GM12878 (cell line): ENCODE measurements around the gene EWSR1. TPM values are rescaled to one million over a fixed set of nuclear protein-coding genes. Genes with fewer than 3 reads are reported as not detected.

Experiments
- ATF3 ChIP-seq: IDR thresholded peaks from 2 replicates; pipeline ENCODE4 v1.6.1; 2011; ENCODE audit warnings: low read depth, mild to moderate bottlenecking, low read length, moderate library complexity, borderline replicate concordance; ENCODE audit errors: extremely low read depth
- CBX3 ChIP-seq: fragments of 200-600 bp; sonication (generic); IDR thresholded peaks from 2 replicates; pipeline ENCODE4 v1.6.1; 2016; ENCODE audit warnings: low read depth, borderline replicate concordance
- E2F8 ChIP-seq: fragments of 450-650 bp; IDR thresholded peaks from 2 replicates; pipeline ENCODE4 v1.6.1; 2018; ENCODE audit warnings: mild to moderate bottlenecking, low read depth, moderate library complexity; ENCODE audit not compliant: partially characterized antibody
- EP300 ChIP-seq, 2 experiments: fragments of 150-350 bp in 1 of 2; IDR thresholded peaks; 2 replicates each; pipeline ENCODE4 v1.6.1; 2011 to 2012; ENCODE audit warnings: low read depth in 2 of 2, low read length in 2 of 2, borderline replicate concordance in 1 of 2, improper control_type of control experiment in 1 of 2, inconsistent platforms in 1 of 2; ENCODE audit not compliant: control insufficient read depth in 1 of 2
- ESRRA ChIP-seq: IDR thresholded peaks from 2 replicates; pipeline ENCODE4 v1.6.1; 2012; ENCODE audit warnings: mild to moderate bottlenecking, low read length, improper control_type of control experiment
- FOS ChIP-seq: IDR thresholded peaks from 3 replicates; pipeline ENCODE4 v1.6.1; 2011; ENCODE audit warnings: borderline replicate concordance; ENCODE audit not compliant: insufficient read length; ENCODE audit errors: extremely low read depth
- IKZF2 ChIP-seq, 2 experiments: fragments of 450-650 bp; IDR thresholded peaks; 2 replicates each; pipeline ENCODE4 v1.6.1; 2017; ENCODE audit warnings: mild to moderate bottlenecking in 2 of 2, moderate library complexity in 2 of 2
- MEF2A ChIP-seq: IDR thresholded peaks from 2 replicates; pipeline ENCODE4 v1.6.1; 2011; ENCODE audit warnings: low read depth, mild to moderate bottlenecking, low read length, moderate library complexity; ENCODE audit not compliant: insufficient read depth
- NBN ChIP-seq: fragments of 450-650 bp; IDR thresholded peaks from 2 replicates; pipeline ENCODE4 v1.6.1; 2016
- NFIC ChIP-seq: IDR thresholded peaks from 2 replicates; pipeline ENCODE4 v1.6.1; 2012; ENCODE audit warnings: low read depth, mild to moderate bottlenecking, inconsistent platforms, low read length, moderate library complexity
- NR2C1 ChIP-seq: fragments of 450-650 bp; IDR thresholded peaks from 2 replicates; pipeline ENCODE4 v1.6.1; 2017; ENCODE audit warnings: antibody characterized with exemption, mild to moderate bottlenecking, moderate library complexity
- PAX5 ChIP-seq: IDR thresholded peaks from 2 replicates; pipeline ENCODE4 v1.6.1; 2011; ENCODE audit warnings: low read depth, low read length, borderline replicate concordance
- SRF ChIP-seq, 2 experiments: IDR thresholded peaks; 2 replicates each; pipeline ENCODE4 v1.6.1; 2011; ENCODE audit warnings: low read depth in 2 of 2, low read length in 2 of 2, mild to moderate bottlenecking in 1 of 2, moderate library complexity in 1 of 2
- polyA plus RNA-seq, 11 experiments: library from polyadenylated mRNA; depleted of rRNA in 4 of 11; unstranded in 6 of 11; stranded (reverse) in 5 of 11; fragments of >200 nt; fragmentation: Nextera tagmentation in 4 of 11; fragmentation: Illumina TruSeq in 1 of 11; extraction: Ambion mirVana in 4 of 11; extraction: Trizol in 1 of 11; gene quantifications; 1 replicate in 1 of 11; 2 replicates in 10 of 11; pipeline versions ENCODE4 v1.2.1 to v1.2.3, GENCODE V29; 2011 to 2016; ENCODE audit warnings: inconsistent platforms in 2 of 11, missing spikeins in 2 of 11, low read depth in 1 of 11
- total RNA-seq, 4 experiments: library from RNA; depleted of rRNA in 3 of 4; stranded (reverse); fragments of >200 nt in 3 of 4; fragmentation: Illumina TruSeq in 1 of 4; extraction: Trizol in 1 of 4; gene quantifications; 2 replicates each; pipeline versions ENCODE4 v1.2.1 to v1.2.3, GENCODE V29; 2013 to 2021

Gene EWSR1
- total and polyA plus RNA-seq, 10 of the 15 experiments (the other 5 are each of a cell fraction or from before 2014, with no cell fraction given) = 130 to 480 (median 356) TPM

GRCh38 chr22:29267858-29268510 is at the start of gene EWSR1, which contains the start of gene RHBDD3 (continued):
- TF ChIP-seq PAX5 = peak; percentile 46
- TF ChIP-seq MEF2A = 0 out of 2 replicates have a peak, but pooled peaks have one; percentile 37
- TF ChIP-seq ESRRA = no peak
- TF ChIP-seq EP300 (IDR thresholded peaks at IDR 0.05; ENCODE audit: borderline replicate concordance in 1 of 2, control insufficient read depth in 1 of 2, low read depth in 2 of 2, low read length in 2 of 2) = no peak
- no peak for TF ChIP-seq FOS
- no peak for TF ChIP-seq SRF (IDR thresholded peaks at IDR 0.05; ENCODE audit: low read depth in 2 of 2, low read length in 2 of 2)
- 0 out of 2 replicates have a peak, but pooled peaks have one; percentile 52 for TF ChIP-seq NFIC
- TF ChIP-seq E2F8 = peak; percentile 75
- TF ChIP-seq NR2C1 = peak; percentile 90
- no peak for TF ChIP-seq CBX3
- no peak for TF ChIP-seq ATF3
- peak; percentile 55 to 76 for TF ChIP-seq IKZF2 (IDR thresholded peaks at IDR 0.05)
- TF ChIP-seq NBN = peak; percentile 98
